ENCODE results near the gene GAL3ST2. TPM values are rescaled to one million over a fixed set of nuclear protein-coding genes. Genes with fewer than 3 reads are reported as not detected.
A peak's percentile ranks its signal among the peaks of the same experiment; 100 is the strongest.

Gene GAL3ST2
- total and polyA plus RNA-seq, 3 donors from 2014 or later: 0.54 to 4.3 (median 2.8) TPM

DNA sequence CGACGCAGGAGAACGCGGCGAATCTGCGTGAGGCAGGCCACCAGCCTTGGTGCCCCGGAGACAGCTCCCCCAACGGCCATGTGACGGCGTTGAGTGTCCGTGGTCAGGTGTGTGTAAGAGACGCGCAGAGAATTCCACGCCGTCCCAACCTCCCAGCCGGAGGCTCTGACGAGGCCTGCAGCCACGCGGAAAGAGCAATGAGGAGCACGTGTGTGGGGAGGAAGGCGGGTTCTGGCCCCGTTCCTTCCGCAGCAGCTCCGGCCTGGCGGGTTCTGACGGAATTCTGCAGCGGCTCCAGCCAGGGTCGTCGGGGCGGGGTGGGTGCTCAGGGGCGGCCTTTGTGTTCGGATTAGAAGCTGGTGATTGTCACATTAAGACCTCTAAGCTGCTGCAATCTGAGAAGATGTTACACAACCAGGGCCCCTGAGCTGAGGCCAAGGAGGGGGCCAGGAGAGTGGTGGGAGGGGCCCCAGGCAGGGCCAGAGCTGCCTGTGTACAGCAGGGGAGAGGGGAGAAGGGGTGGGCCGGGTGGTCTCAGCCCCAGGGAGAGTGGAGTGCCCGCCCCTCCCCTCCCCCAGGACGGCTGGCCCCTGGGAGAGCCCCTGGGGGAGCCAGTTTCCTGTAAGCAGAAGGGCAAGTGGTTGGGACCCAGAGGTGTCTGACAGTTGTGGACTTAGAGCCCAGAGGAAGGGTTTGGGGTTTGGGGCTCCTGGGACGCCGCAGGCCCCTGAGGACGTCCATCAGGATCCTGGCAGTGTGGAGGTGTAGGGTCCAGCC, 5.1 kb upstream of the GAL3ST2 start:
- Histone ChIP-seq H3K27ac (no peak overlapping the region), H3K9me3 (no peaks in the 10 kb centered on the region), H3K36me3 (ENCODE audit: low read depth, missing control alignments) (no peaks in the 10 kb centered on the region), H3K4me3 (no peak overlapping the region), H3K4me1 (no peaks in the 10 kb centered on the region), H3K27me3 (no peaks in the 10 kb centered on the region)
- no peak for TF ChIP-seq POLR2A (IDR thresholded peaks at IDR 0.05)
- TF ChIP-seq, protein P1, sequence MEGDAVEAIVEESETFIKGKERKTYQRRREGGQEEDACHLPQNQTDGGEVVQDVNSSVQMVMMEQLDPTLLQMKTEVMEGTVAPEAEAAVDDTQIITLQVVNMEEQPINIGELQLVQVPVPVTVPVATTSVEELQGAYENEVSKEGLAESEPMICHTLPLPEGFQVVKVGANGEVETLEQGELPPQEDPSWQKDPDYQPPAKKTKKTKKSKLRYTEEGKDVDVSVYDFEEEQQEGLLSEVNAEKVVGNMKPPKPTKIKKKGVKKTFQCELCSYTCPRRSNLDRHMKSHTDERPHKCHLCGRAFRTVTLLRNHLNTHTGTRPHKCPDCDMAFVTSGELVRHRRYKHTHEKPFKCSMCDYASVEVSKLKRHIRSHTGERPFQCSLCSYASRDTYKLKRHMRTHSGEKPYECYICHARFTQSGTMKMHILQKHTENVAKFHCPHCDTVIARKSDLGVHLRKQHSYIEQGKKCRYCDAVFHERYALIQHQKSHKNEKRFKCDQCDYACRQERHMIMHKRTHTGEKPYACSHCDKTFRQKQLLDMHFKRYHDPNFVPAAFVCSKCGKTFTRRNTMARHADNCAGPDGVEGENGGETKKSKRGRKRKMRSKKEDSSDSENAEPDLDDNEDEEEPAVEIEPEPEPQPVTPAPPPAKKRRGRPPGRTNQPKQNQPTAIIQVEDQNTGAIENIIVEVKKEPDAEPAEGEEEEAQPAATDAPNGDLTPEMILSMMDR (IDR thresholded peaks at IDR 0.05): no peak
- 58 to 72% methylated on average over 23 to 38 of the region's 38 CpGs for WGBS, 2 donors
- DNase-seq: peak; percentile 39
- intact Hi-C loops (cut with DNase I; ENCODE audit: low total_unique reads): no loop called here

DNA sequence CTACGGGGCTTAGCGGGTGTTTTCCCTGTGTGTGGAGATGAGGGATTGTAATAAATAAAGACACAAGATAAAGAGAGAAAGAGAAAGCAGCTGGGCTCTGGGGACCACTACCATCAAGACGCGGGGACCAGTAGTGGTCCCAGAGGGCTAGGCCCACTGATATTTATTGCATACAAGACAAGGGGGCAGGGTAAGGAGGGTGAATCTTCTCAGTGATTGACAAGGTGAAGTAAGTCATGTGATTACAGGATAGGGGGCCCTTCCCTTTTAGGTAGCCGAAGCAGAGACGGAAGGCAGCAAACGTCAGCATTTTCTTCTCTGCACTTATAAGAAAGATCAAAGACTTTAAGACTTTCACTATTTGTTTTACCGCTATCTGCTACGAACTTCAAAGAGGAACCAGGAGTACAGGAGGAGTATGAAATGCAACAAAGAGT, 4.5 kb upstream of the GAL3ST2 start:
- Histone ChIP-seq H3K27me3 (no peaks in the 10 kb centered on the region), H3K4me1 (no peaks in the 10 kb centered on the region), H3K27ac (no peak overlapping the region), H3K9me3 (no peaks in the 10 kb centered on the region), H3K36me3 (ENCODE audit: low read depth, missing control alignments) (no peaks in the 10 kb centered on the region), H3K4me3 (no peak overlapping the region)
- 52 to 64% methylated on average over 9 of the region's 9 CpGs for whole genome bisulfite sequencing, 2 donors
- TF ChIP-seq, protein P1 (IDR thresholded peaks at IDR 0.05): no peak
- no peak for TF ChIP-seq POLR2A (IDR thresholded peaks at IDR 0.05)
- DNase-seq: no peak
- intact Hi-C loops (cut with DNase I; ENCODE audit: low total_unique reads): no loop called here

DNA sequence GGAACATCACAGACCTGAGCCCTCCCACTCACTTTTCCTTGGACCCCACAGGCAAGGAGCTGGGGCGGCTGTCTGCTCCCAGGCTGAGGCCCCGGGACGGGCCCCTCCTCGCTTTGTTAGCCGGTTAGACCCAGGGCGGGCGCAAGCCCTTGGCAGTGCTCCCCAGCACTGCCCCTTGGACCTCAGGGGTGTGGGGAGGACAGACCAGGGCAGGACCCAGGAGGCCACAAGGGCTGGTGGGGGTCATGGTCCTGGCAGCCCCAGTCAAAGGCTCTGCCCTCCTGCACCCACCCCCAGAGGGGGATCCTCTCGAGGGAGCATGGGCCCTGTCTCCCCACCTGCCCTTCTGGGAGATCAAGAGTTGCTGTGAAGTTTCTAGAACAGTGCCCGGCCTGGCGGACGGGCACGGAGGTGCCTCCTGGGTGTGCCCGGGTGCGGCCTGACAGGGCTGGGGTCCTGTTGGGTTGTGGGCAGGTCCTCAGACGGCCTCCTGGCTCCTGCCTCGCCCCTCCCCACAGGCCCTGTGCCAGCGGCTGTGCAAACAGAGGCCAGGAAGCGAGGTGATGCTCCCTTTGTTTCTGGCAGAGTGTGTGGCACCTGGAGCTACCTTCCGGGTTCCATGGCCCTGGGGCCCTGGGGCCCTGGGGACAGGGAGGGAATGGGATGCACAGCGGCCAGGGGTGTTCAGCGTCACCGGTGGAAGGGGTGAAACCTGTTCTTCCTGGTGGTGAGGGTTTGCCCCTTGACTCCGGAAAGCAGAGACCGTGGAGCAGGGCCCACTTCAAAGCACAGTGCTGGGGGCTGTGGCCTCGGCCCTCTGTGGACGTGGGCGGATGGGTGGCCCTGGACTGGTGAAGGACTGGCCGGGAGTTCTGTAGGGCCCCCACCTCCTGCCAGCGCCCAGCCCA, 2.9 kb upstream of the GAL3ST2 start:
- WGBS, 2 donors: 75 to 82% methylated on average over 13 to 27 of the region's 29 CpGs
- intact Hi-C loops (cut with DNase I; ENCODE audit: low total_unique reads): no loop called here
- no peak overlapping the region for H3K4me3 ChIP-seq
- H3K27me3 ChIP-seq: no peaks in the 10 kb centered on the region
- no peak overlapping the region for H3K27ac ChIP-seq
- DNase-seq: no peak
- no peaks in the 10 kb centered on the region for H3K9me3 ChIP-seq
- no peak for TF ChIP-seq POLR2A (IDR thresholded peaks at IDR 0.05)
- TF ChIP-seq, protein P1 (IDR thresholded peaks at IDR 0.05): no peak
- H3K4me1 ChIP-seq: no peaks in the 10 kb centered on the region
- H3K36me3 ChIP-seq (ENCODE audit: low read depth, missing control alignments): no peaks in the 10 kb centered on the region

DNA sequence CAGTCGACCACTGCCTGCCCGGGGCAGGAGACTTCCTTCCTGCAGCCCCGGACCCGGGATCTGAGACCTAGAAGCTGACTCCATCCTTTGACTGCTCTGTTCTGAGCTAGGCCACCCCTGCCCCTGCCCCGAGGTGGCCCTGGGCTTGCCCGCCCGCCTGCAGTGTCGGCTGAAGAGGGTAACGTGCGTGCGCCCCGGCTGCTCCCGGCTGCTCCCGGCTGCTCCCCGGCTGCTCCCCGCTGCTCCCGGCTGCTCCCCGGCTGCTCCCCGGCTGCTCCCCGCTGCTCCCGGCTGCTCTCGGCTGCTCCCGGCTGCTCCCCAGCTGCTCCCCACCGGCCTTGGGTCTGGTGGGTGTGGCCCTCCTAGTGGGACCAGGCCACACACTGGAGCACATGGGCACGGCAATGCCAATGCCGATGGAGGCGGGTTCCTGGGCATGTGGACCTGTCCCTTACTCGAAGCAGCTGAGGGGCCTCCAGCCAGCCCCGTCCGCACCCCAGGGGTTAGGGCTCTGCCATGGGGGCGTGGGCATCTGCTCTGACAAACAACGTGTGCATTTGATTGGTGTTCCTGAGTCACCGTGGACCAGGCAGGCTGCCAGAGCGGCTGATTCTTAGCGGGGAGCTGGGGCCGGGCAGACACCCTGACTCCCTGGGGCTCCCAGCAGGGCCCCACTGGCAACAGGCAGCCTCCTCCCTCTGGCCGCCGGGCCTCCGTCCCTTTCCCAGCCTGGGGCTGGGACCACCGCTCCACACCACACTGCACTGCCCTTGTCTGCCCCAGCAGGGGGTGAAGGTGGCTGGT, 2.0 kb upstream of the GAL3ST2 start:
- Histone ChIP-seq H3K27me3 (no peaks in the 10 kb centered on the region), H3K4me1 (no peaks in the 10 kb centered on the region), H3K9me3 (no peaks in the 10 kb centered on the region), H3K4me3 (no peak overlapping the region), H3K36me3 (ENCODE audit: low read depth, missing control alignments) (no peaks in the 10 kb centered on the region), H3K27ac (no peak overlapping the region)
- 66 to 82% methylated on average over 17 to 40 of the region's 40 CpGs for WGBS, 2 donors
- DNase-seq: peak; percentile 12
- intact Hi-C loops (cut with DNase I; ENCODE audit: low total_unique reads): no loop called here
- TF ChIP-seq, protein P1 (IDR thresholded peaks at IDR 0.05): no peak
- no peak for TF ChIP-seq POLR2A (IDR thresholded peaks at IDR 0.05)
